ENCODE results near the gene TSNAXIP1. TPM values are rescaled to one million over a fixed set of nuclear protein-coding genes. Genes with fewer than 3 reads are reported as not detected.

The TSNAXIP1 gene
- total and polyA plus RNA-seq, 2 experiments from 2014 or later: 0.97 to 2.4 TPM

GRCh38 chr16:67801241-67801640 lies 5.4 kb upstream of the TSNAXIP1 start:
- Histone ChIP-seq H2AFZ (no peak overlapping the region), H3K27me3 (ENCODE audit: insufficient read depth) (no peaks in the 10 kb centered on the region), H3K4me2 (no peak overlapping the region), H3K79me2 (replicated peaks; ENCODE audit: insufficient read depth) (peaks cover 60% of the 10 kb centered on the region), H3K4me3 (no peak overlapping the region), H4K20me1 (replicated peaks; ENCODE audit: insufficient read depth) (peaks cover 24% of the 10 kb centered on the region; the same call in 1 of the 2 replicates), H3K9me2 (ENCODE audit: insufficient read depth) (no peaks in the 10 kb centered on the region), H3K4me1 (ENCODE audit: insufficient read depth) (peaks cover 8% of the 10 kb centered on the region), H3K27ac (ENCODE audit: low read depth) (no peak overlapping the region), H3F3A (replicated peaks; ENCODE audit: low read depth) (no peaks in the 10 kb centered on the region), H3K36me3 (ENCODE audit: insufficient read depth) (peaks cover 7% of the 10 kb centered on the region; the same call in 1 of the 2 replicates)
- no peak for ATAC-seq
- DNase-seq (ENCODE audit: low spot score): no peak
- TF ChIP-seq ZNF331 (CRISPR knock-in tag; IDR thresholded peaks at IDR 0.05; ENCODE audit: low read depth) (no peak), JUNB (IDR thresholded peaks at IDR 0.05; ENCODE audit: unreplicated experiment) (no peak), CTCF (conservative IDR thresholded peaks at IDR 0.05; ENCODE audit: low read depth in 2 of 2) (no peak), EZH2 (IDR thresholded peaks at IDR 0.05; ENCODE audit: low read depth, unreplicated experiment) (no peak), NANOG (IDR thresholded peaks at IDR 0.05; ENCODE audit: borderline replicate concordance) (no peak), REST (IDR thresholded peaks at IDR 0.05; ENCODE audit: unreplicated experiment) (no peak), POLR2AphosphoS5 (IDR thresholded peaks at IDR 0.05; ENCODE audit: low read depth) (no peak), ZNF462 (CRISPR knock-in tag; IDR thresholded peaks at IDR 0.05) (no peak), STAT1 (IDR thresholded peaks at IDR 0.05; ENCODE audit: unreplicated experiment) (no peak), EZH2phosphoT487 (IDR thresholded peaks at IDR 0.05; ENCODE audit: unreplicated experiment) (no peak)
- Mint-ChIP-seq H3K4me1 (peaks cover 9% of the 10 kb centered on the region), H3K9me3 (no peaks in the 10 kb centered on the region; the same call in 2 of the 3 replicates), H3K4me3 (no peak overlapping the region), H3K36me3 (ENCODE audit: low read depth) (peaks cover 47% of the 10 kb centered on the region), H3K27ac (no peak overlapping the region), H3K27me3 (ENCODE audit: insufficient read depth, low read depth, poor library complexity) (no peaks in the 10 kb centered on the region)

Measured in GM23338 (cell line).